Measurements from ENCODE around the gene FITM1.

The FITM1 gene

GRCh38 chr14:24119691-24120090 lies 10.8 kb upstream of the FITM1 start:
- no peak for DNase-seq (ENCODE audit: low spot score)

GRCh38 chr14:24121210-24121609 lies 9.2 kb upstream of the FITM1 start:
- no peak for DNase-seq (ENCODE audit: low spot score)

- no peak for DNase-seq (ENCODE audit: low spot score)
These were observed 8.0 kb upstream of the FITM1 start for GRCh38 chr14:24122416-24122815.

- DNase-seq (ENCODE audit: low spot score): no peak
These were observed 7.6 kb upstream of the FITM1 start for GRCh38 chr14:24122898-24123297.

- no peak for DNase-seq (ENCODE audit: low spot score)
These were observed 6.7 kb upstream of the FITM1 start for GRCh38 chr14:24123424-24124417.

- DNase-seq (ENCODE audit: low spot score): no peak
These were observed 3.5 kb upstream of the FITM1 start for GRCh38 chr14:24126939-24127338.

- no peak for DNase-seq (ENCODE audit: low spot score)
These were observed 2.8 kb upstream of the FITM1 start for GRCh38 chr14:24127673-24128072.

GRCh38 chr14:24129410-24129998 lies 955 bp upstream of the FITM1 start:
- DNase-seq (ENCODE audit: low spot score): no peak

GRCh38 chr14:24130717-24131548 lies 474 bp downstream of the FITM1 start:
- DNase-seq (ENCODE audit: low spot score): no peak

GRCh38 chr14:24131549-24131966 lies 1.1 kb downstream of the FITM1 start:
- DNase-seq (ENCODE audit: low spot score): no peak

GRCh38 chr14:24132061-24132685 lies 1.7 kb downstream of the FITM1 start:
- no peak for DNase-seq (ENCODE audit: low spot score)

GRCh38 chr14:24132976-24133375 lies 2.5 kb downstream of the FITM1 start:
- no peak for DNase-seq (ENCODE audit: low spot score)

- no peak for DNase-seq (ENCODE audit: low spot score)
These were observed 3.3 kb downstream of the FITM1 start for GRCh38 chr14:24133735-24134134.

- DNase-seq (ENCODE audit: low spot score): no peak
These were observed 5.0 kb downstream of the FITM1 start for GRCh38 chr14:24135584-24135833.

GRCh38 chr14:24135834-24136683 lies 5.6 kb downstream of the FITM1 start, which contains the start of gene PSME1:
PSME1 (plus strand) TSS chr14:24136194; CDS start chr14:24136263, 69 bp downstream.
- peak; percentile 93 for DNase-seq (ENCODE audit: low spot score)

GRCh38 chr14:24136684-24137528 lies 6.4 kb downstream of the FITM1 start:
- no peak for DNase-seq (ENCODE audit: low spot score)

GRCh38 chr14:24137529-24138395 lies 7.3 kb downstream of the FITM1 start:
- DNase-seq (ENCODE audit: low spot score): no peak

GRCh38 chr14:24138396-24139271 lies 8.2 kb downstream of the FITM1 start:
- DNase-seq (ENCODE audit: low spot score): no peak
